22Rv1 (cell line): ENCODE results near the gene XRN2.

Experiments used
- H3K27ac ChIP-seq: fragments of 450-650 bp; 2 replicates; pipeline ENCODE4 v1.5.1; 2017
- CTCF ChIP-seq: fragments of 450-650 bp; IDR thresholded peaks from 2 replicates; pipeline ENCODE4 v1.5.1; 2017; ENCODE audit warnings: mild to moderate bottlenecking
- ZFX ChIP-seq: fragments of 450-650 bp; IDR thresholded peaks from 2 replicates; pipeline ENCODE4 v1.6.1; 2017; ENCODE audit warnings: antibody characterized with exemption, borderline replicate concordance

Gene XRN2

GRCh38 chr20:21393166-21393565, 90.0 kb downstream of the XRN2 start:
- TF ChIP-seq CTCF (no peak), ZFX (no peak)
- H3K27ac ChIP-seq = no peak overlapping the region

- H3K27ac ChIP-seq = no peak overlapping the region
- TF ChIP-seq CTCF (no peak), ZFX (no peak)
Observed at GRCh38 chr20:21393816-21394519, 90.8 kb downstream of the XRN2 start.

- no peak for TF ChIP-seq CTCF
- no peak for TF ChIP-seq ZFX
- H3K27ac ChIP-seq = no peak overlapping the region
Observed at GRCh38 chr20:21394551-21394950, 91.4 kb downstream of the XRN2 start.

GRCh38 chr20:21395051-21395665, 92.0 kb downstream of the XRN2 start:
- H3K27ac ChIP-seq = no peak overlapping the region
- TF ChIP-seq ZFX (no peak), CTCF (no peak)

GRCh38 chr20:21395666-21396598, 92.8 kb downstream of the XRN2 start:
- H3K27ac ChIP-seq = no peak overlapping the region
- TF ChIP-seq CTCF = no peak
- TF ChIP-seq ZFX = no peak

- no peak overlapping the region for H3K27ac ChIP-seq
- TF ChIP-seq ZFX (no peak), CTCF (no peak)
Observed at GRCh38 chr20:21396599-21397340, 93.6 kb downstream of the XRN2 start.
